Caco-2 (cell line): ENCODE data around the gene GSTT4. TPM values are rescaled to one million over a fixed set of nuclear protein-coding genes. Genes with fewer than 3 reads are reported as not detected.
"Not testable (repeated sequence)": the region's sequence is repeated elsewhere in the genome, so short reads cannot be mapped to it uniquely, and the experiment has no call there.

Experiments used
- BruUV-seq: library from RNA; stranded (reverse); fragments of 400-500 nt; replicated peaks from 2 replicates; lab custom pipeline; 2021; lab: Mats Ljungman, UMichigan
- CTCF ChIA-PET: fragments of 300-600 bp; sonication (Branson Sonifier 250); formaldehyde crosslinking; loops from one replicate; lab custom pipeline; 2022; ENCODE audit warnings: antibody characterized with exemption; lab: Charles Lee
- POLR2A ChIA-PET: fragments of 300-600 bp; sonication (Branson Sonifier 250); formaldehyde crosslinking; loops from one replicate; lab custom pipeline; 2022; ENCODE audit warnings: antibody characterized with exemption; lab: Charles Lee
- DNase-seq, 2 experiments: peaks; one replicate each; pipeline versions ENCODE4 v3.0.0 to v3.0.0-alpha.2; 2020 to 2022
- H3K27me3 ChIP-seq: replicated peaks from 2 replicates; pipeline ENCODE4 v1.6.0; 2011; ENCODE audit warnings: low read length; ENCODE audit not compliant: control insufficient read depth, insufficient read depth
- H3K36me3 ChIP-seq: 2 replicates; pipeline ENCODE4 v1.5.1; 2011; ENCODE audit warnings: low read length; ENCODE audit not compliant: control insufficient read depth, insufficient read depth
- H3K4me1 ChIP-seq: fragments of 250-450 bp; sonication (Bioruptor Pico); 2 replicates; pipeline ENCODE4 v1.5.1; 2020; ENCODE audit warnings: mild to moderate bottlenecking
- H3K4me3 ChIP-seq: 2 replicates; pipeline ENCODE4 v1.5.1; 2011; ENCODE audit warnings: low read depth, mild to moderate bottlenecking, control low read depth, low read length
- H3K9me3 ChIP-seq: fragments of 250-450 bp; sonication (Bioruptor Pico); 2 replicates; pipeline ENCODE4 v1.5.1; 2020; ENCODE audit warnings: mild to moderate bottlenecking, moderate library complexity
- H3K27ac Mint-ChIP-seq: one replicate; pipeline ENCODE4 v1.8.0; 2022; ENCODE audit warnings: mixed read lengths; ENCODE audit not compliant: unreplicated experiment
- H3K27me3 Mint-ChIP-seq: one replicate; pipeline ENCODE4 v1.8.0; 2022; ENCODE audit warnings: mixed read lengths; ENCODE audit not compliant: insufficient read depth, unreplicated experiment
- H3K36me3 Mint-ChIP-seq: one replicate; pipeline ENCODE4 v1.8.0; 2022; ENCODE audit warnings: mild to moderate bottlenecking, mixed read lengths; ENCODE audit not compliant: insufficient read depth, unreplicated experiment
- H3K4me1 Mint-ChIP-seq: one replicate; pipeline ENCODE4 v1.8.0; 2022; ENCODE audit warnings: low read depth, mixed read lengths; ENCODE audit not compliant: unreplicated experiment
- H3K4me3 Mint-ChIP-seq: one replicate; pipeline ENCODE4 v1.8.0; 2022; ENCODE audit warnings: mild to moderate bottlenecking, moderate library complexity, mixed read lengths; ENCODE audit not compliant: unreplicated experiment
- H3K9me3 Mint-ChIP-seq: one replicate; pipeline ENCODE4 v1.8.0; 2022; ENCODE audit warnings: mixed read lengths; ENCODE audit not compliant: unreplicated experiment
- intact Hi-C: fragments of 100-400 bp; cut with micrococcal nuclease; formaldehyde crosslinking; loops from one replicate; pipeline ENCODE4 v1.10.0; 2022; ENCODE audit not compliant: unreplicated experiment
- total RNA-seq: library from RNA; stranded (reverse); gene quantifications from 2 replicates; pipeline ENCODE4 v1.2.3, GENCODE V29; 2022
- TF ChIP-seq, protein P1 (sequence below), 2 experiments: fragments of 200-600 bp in 1 of 2; IDR thresholded peaks; 1 replicate in 1 of 2; 2 replicates in 1 of 2; pipeline versions ENCODE4 v1.5.1 to v1.8.0; 2011 to 2022; ENCODE audit warnings: antibody characterized with exemption in 1 of 2, control low read depth in 1 of 2, inconsistent platforms in 1 of 2, low read depth in 1 of 2, low read length in 1 of 2, mild to moderate bottlenecking in 1 of 2, moderate library complexity in 1 of 2; ENCODE audit not compliant: insufficient read depth in 1 of 2, severe bottlenecking in 1 of 2, unreplicated experiment in 1 of 2

The GSTT4 gene
- total RNA-seq, 1 experiment from 2014 or later: 0.16 TPM

DNA sequence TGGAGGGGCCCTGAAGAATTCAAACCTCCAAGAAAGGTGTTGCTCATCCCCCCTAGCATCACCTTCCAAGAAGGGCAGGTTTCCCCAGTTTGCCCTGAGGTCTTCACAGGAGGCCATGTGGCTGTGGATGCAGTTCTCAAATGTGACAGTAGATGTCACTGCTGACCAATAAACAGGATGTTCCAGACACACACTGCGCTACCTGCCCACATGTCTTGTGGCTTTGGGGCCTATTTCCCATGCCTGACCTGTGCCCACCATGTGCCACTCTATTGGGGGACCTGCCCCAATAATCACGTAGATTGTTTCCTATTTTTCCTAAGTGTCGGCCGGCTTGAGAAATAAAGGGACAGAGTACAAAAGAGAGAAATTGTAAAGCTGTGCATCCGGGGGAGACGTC lies 20.8 kb downstream of the GSTT4 start:
- Mint-ChIP-seq H3K27ac (no peak overlapping the region), H3K9me3 (peaks cover 8% of the 10 kb centered on the region), H3K36me3 (no peaks in the 10 kb centered on the region), H3K27me3 (no peaks in the 10 kb centered on the region), H3K4me3 (no peak overlapping the region), H3K4me1 (no peaks in the 10 kb centered on the region)
- Histone ChIP-seq H3K36me3 (no peaks in the 10 kb centered on the region), H3K27me3 (no peaks in the 10 kb centered on the region), H3K4me3 (no peak overlapping the region), H3K4me1 (no peaks in the 10 kb centered on the region), H3K9me3 (no peaks in the 10 kb centered on the region)
- TF ChIP-seq, protein P1, sequence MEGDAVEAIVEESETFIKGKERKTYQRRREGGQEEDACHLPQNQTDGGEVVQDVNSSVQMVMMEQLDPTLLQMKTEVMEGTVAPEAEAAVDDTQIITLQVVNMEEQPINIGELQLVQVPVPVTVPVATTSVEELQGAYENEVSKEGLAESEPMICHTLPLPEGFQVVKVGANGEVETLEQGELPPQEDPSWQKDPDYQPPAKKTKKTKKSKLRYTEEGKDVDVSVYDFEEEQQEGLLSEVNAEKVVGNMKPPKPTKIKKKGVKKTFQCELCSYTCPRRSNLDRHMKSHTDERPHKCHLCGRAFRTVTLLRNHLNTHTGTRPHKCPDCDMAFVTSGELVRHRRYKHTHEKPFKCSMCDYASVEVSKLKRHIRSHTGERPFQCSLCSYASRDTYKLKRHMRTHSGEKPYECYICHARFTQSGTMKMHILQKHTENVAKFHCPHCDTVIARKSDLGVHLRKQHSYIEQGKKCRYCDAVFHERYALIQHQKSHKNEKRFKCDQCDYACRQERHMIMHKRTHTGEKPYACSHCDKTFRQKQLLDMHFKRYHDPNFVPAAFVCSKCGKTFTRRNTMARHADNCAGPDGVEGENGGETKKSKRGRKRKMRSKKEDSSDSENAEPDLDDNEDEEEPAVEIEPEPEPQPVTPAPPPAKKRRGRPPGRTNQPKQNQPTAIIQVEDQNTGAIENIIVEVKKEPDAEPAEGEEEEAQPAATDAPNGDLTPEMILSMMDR (IDR thresholded peaks at IDR 0.05; ENCODE audit: insufficient read depth in 1 of 2, low read depth in 1 of 2, low read length in 1 of 2, severe bottlenecking in 1 of 2, unreplicated experiment in 1 of 2): peak; percentile 65 to 80
- intact Hi-C loops: loop anchor here (5.0 kb wide), 2 partner anchors 178 to 193 kb away; no protein-coding TSS in a partner anchor
- peak; percentile 53 to 67 for DNase-seq
- ChIA-PET POLR2A (no interaction called here), CTCF (no interaction called here)
- BruUV-seq: no TSS peak

DNA sequence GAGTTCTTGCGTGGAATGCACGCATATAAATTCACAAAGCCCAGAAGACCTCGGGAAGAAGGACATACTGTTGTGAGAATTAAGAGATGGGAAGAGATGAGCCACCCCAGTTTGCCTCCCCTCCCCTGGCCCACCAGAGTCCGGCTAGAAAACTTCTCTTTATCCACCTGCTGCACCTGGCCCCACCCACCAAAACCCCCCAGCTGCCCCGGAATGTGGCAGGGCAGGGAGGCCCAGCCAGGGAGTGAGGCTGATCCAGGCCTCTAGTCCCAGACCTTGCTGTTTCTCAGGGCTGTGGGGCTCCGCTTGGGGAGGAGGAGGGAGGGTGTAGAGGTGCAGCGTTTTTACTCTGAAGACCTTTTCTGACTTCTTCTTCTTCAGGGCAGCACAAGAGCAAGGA lies 24.7 kb downstream of the GSTT4 start:
- H3K36me3 ChIP-seq, H3K9me3 Mint-ChIP-seq, POLR2A ChIA-PET, CTCF ChIA-PET, H3K4me3 ChIP-seq, H3K27me3 Mint-ChIP-seq, H3K4me1 Mint-ChIP-seq, DNase-seq, H3K27ac Mint-ChIP-seq, H3K27me3 ChIP-seq, H3K36me3 Mint-ChIP-seq, H3K4me3 Mint-ChIP-seq, H3K4me1 ChIP-seq, H3K9me3 ChIP-seq: not testable (repeated sequence)
- TSS peak; percentile 20 for BruUV-seq
- intact Hi-C loops: loop anchor here (5.0 kb wide), 2 partner anchors 182 to 197 kb away; no protein-coding TSS in a partner anchor

- POLR2A ChIA-PET, H3K36me3 Mint-ChIP-seq, CTCF ChIA-PET, H3K4me3 ChIP-seq, H3K27ac Mint-ChIP-seq, H3K4me1 Mint-ChIP-seq, H3K27me3 Mint-ChIP-seq, H3K4me3 Mint-ChIP-seq, DNase-seq, H3K9me3 ChIP-seq, H3K4me1 ChIP-seq, H3K36me3 ChIP-seq, H3K27me3 ChIP-seq, H3K9me3 Mint-ChIP-seq, BruUV-seq: not testable (repeated sequence)
- intact Hi-C loops: loop anchor here (5.0 kb wide), 2 partner anchors 183 to 198 kb away; no protein-coding TSS in a partner anchor
Observed at GRCh38 chr22:23979557-23980240, 25.6 kb downstream of the GSTT4 start, which contains the start of gene GSTT2. TSS of gene GSTT2 (plus strand) at chr22:23980134.

DNA sequence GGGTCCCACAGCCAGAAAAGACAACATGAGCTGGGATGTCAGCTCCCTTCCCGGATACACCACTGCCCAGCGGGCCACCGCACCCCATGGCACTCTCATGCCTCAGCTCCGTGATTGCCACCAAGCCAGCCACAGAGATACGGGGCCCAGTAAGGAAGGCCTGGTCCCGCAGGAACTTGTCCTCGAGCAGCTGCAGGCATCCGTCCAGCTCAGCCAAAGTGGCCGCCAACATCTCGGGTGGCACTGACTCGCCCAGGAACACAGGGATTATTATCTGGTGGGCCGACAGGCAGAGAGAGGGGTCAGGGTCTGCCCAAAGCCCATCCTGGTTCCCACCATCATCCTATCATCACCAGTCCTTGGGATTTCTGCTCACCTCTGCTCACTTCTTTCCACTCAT lies 27.9 kb downstream of the GSTT4 start:
- H3K4me3 Mint-ChIP-seq, H3K36me3 Mint-ChIP-seq, BruUV-seq, H3K4me3 ChIP-seq, H3K4me1 Mint-ChIP-seq, CTCF ChIA-PET, H3K9me3 Mint-ChIP-seq, H3K27me3 Mint-ChIP-seq, H3K9me3 ChIP-seq, intact Hi-C loops, H3K27ac Mint-ChIP-seq, H3K27me3 ChIP-seq, H3K36me3 ChIP-seq, DNase-seq, H3K4me1 ChIP-seq, POLR2A ChIA-PET: not testable (repeated sequence)

GRCh38 chr22:23974836-23975352 lies 30.4 kb downstream of the GSTT4 start:
- H3K4me1 Mint-ChIP-seq, H3K27me3 ChIP-seq, H3K27ac Mint-ChIP-seq, H3K27me3 Mint-ChIP-seq, H3K4me3 ChIP-seq, H3K4me1 ChIP-seq, H3K9me3 Mint-ChIP-seq, H3K9me3 ChIP-seq, intact Hi-C loops, H3K36me3 ChIP-seq, H3K4me3 Mint-ChIP-seq, POLR2A ChIA-PET: not testable (repeated sequence)
- BruUV-seq: TSS peak; percentile 31
- CTCF ChIA-PET: interaction anchor here (0.6 kb wide), 1 partner anchor 36 kb away, joined by 3 read pairs; no protein-coding TSS in a partner anchor
- H3K36me3 Mint-ChIP-seq: peaks cover 18% of the 10 kb centered on the region
- DNase-seq: peak; percentile 51 to 55

DNA sequence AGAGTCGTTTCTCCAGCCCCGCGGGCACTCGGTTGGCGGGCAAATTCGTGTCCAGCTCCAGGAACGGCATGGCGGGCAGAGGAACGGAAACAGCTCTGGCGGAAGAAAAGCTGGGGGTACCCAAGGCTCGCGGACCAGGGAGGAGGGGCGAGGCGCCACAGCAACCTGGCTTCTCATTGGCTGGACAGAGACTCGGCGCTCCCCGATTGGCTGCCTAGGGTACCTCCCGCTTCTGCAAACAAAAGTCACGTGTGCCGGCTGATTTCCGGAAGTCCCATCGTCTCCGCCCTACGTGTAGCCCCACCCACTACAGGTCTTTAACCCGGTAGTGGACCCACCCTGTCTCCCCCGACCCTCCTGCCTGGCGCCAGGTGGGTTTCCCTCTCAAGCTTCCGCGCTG lies 30.9 kb downstream of the GSTT4 start, which contains the start of gene DDT:
TSS of gene DDT (minus strand) at position 97 of the 400 bp plus-strand sequence. CDS start at position 70, 27 bp downstream.
- H3K4me3 Mint-ChIP-seq, POLR2A ChIA-PET: not testable (repeated sequence)

More for the DNA sequence above, 30.9 kb downstream of the GSTT4 start, which contains the start of gene DDT:
- intact Hi-C loops, H3K27me3 ChIP-seq, H3K27me3 Mint-ChIP-seq, H3K4me1 ChIP-seq, BruUV-seq, H3K9me3 Mint-ChIP-seq, H3K36me3 ChIP-seq, H3K4me1 Mint-ChIP-seq, H3K9me3 ChIP-seq, H3K27ac Mint-ChIP-seq, DNase-seq, H3K4me3 ChIP-seq: not testable (repeated sequence)
- CTCF ChIA-PET: interaction anchor here (0.6 kb wide), 1 partner anchor 36 kb away, joined by 3 read pairs; no protein-coding TSS in a partner anchor
- H3K36me3 Mint-ChIP-seq: peaks cover 24% of the 10 kb centered on the region
